Liver (tissue), 9 donors: ENCODE data around the gene WWOX. TPM values are rescaled to one million over a fixed set of nuclear protein-coding genes. Genes with fewer than 3 reads are reported as not detected.

Experiments
- DNase-seq: peaks from one replicate; pipeline ENCODE4 v3.0.0-alpha.2; 2017; ENCODE audit warnings: low spot score
- H3K27ac ChIP-seq, 2 donors: one replicate each; pipeline ENCODE4 v1.7.0; 2013; ENCODE audit warnings: inconsistent platforms in 2 of 2, low read length in 2 of 2, control low read depth in 1 of 2, low read depth in 1 of 2, mild to moderate bottlenecking in 1 of 2
- H3K27me3 ChIP-seq, 4 donors: one replicate each; pipeline versions ENCODE4 v1.6.1 to v1.7.0; 2013; ENCODE audit warnings: low read length in 3 of 4, inconsistent platforms in 1 of 4, mild to moderate bottlenecking in 1 of 4, moderate library complexity in 1 of 4; ENCODE audit not compliant: control insufficient read depth in 4 of 4, insufficient read depth in 4 of 4
- H3K36me3 ChIP-seq, 4 donors: one replicate each; pipeline versions ENCODE4 v1.6.1 to v1.7.0; 2013; ENCODE audit warnings: low read length in 3 of 4, mild to moderate bottlenecking in 3 of 4, low read depth in 1 of 4, moderate library complexity in 1 of 4; ENCODE audit not compliant: control insufficient read depth in 4 of 4, insufficient read depth in 3 of 4
- H3K4me1 ChIP-seq, 4 donors: one replicate each; pipeline versions ENCODE4 v1.6.1 to v1.7.0; 2013; ENCODE audit warnings: low read length in 3 of 4, mild to moderate bottlenecking in 3 of 4, moderate library complexity in 1 of 4; ENCODE audit not compliant: control insufficient read depth in 4 of 4, insufficient read depth in 4 of 4
- H3K4me3 ChIP-seq, 3 donors: one replicate each; pipeline versions ENCODE4 v1.6.1 to v1.7.0; 2013; ENCODE audit warnings: low read length in 3 of 3, control low read depth in 1 of 3, low read depth in 1 of 3, mild to moderate bottlenecking in 1 of 3
- H3K9ac ChIP-seq, 2 donors: one replicate each; pipeline ENCODE4 v1.7.0; 2013; ENCODE audit warnings: low read length in 2 of 2, mild to moderate bottlenecking in 2 of 2, moderate library complexity in 2 of 2, control low read depth in 1 of 2, low read depth in 1 of 2
- H3K9me3 ChIP-seq, 4 donors: one replicate each; pipeline versions ENCODE4 v1.6.1 to v1.7.0; 2013; ENCODE audit warnings: low read length in 3 of 4; ENCODE audit not compliant: control insufficient read depth in 4 of 4
- ATF3 ChIP-seq: IDR thresholded peaks from 2 replicates; pipeline ENCODE4 v1.6.1; 2016; ENCODE audit warnings: antibody characterized with exemption
- EGR1 ChIP-seq, 2 donors: IDR thresholded peaks; 2 replicates each; pipeline ENCODE4 v1.6.1; 2016 to 2018; ENCODE audit warnings: antibody characterized with exemption in 2 of 2, low read depth in 2 of 2
- FOXA2 ChIP-seq: IDR thresholded peaks from 2 replicates; pipeline ENCODE4 v1.6.1; 2016; ENCODE audit warnings: antibody characterized with exemption
- GABPA ChIP-seq, 2 donors: IDR thresholded peaks in 1 of 2; conservative IDR thresholded peaks in 1 of 2; 2 replicates each; pipeline ENCODE4 v1.6.1; 2016; ENCODE audit warnings: antibody characterized with exemption in 2 of 2, mild to moderate bottlenecking in 1 of 2, moderate library complexity in 1 of 2
- HNF4A ChIP-seq, 2 donors: conservative IDR thresholded peaks; 2 replicates each; pipeline ENCODE4 v1.6.1; 2016; ENCODE audit warnings: antibody characterized with exemption in 2 of 2, mild to moderate bottlenecking in 2 of 2
- JUND ChIP-seq, 2 donors: IDR thresholded peaks; 2 replicates each; pipeline ENCODE4 v1.6.1; 2016; ENCODE audit warnings: antibody characterized with exemption in 2 of 2
- NR2F2 ChIP-seq: IDR thresholded peaks from 2 replicates; pipeline ENCODE4 v1.6.1; 2016; ENCODE audit warnings: antibody characterized with exemption
- RXRA ChIP-seq, 2 donors: IDR thresholded peaks; 2 replicates each; pipeline ENCODE4 v1.6.1; 2017 to 2018; ENCODE audit warnings: antibody characterized with exemption in 2 of 2, mild to moderate bottlenecking in 1 of 2
- SP1 ChIP-seq: IDR thresholded peaks from 2 replicates; pipeline ENCODE4 v1.6.1; 2018; ENCODE audit warnings: antibody characterized with exemption, mild to moderate bottlenecking
- TAF1 ChIP-seq: conservative IDR thresholded peaks from 2 replicates; pipeline ENCODE4 v1.6.1; 2016; ENCODE audit warnings: antibody characterized with exemption, mild to moderate bottlenecking
- YY1 ChIP-seq: IDR thresholded peaks from 2 replicates; pipeline ENCODE4 v1.6.1; 2016; ENCODE audit warnings: antibody characterized with exemption, mild to moderate bottlenecking
- ZBTB33 ChIP-seq: IDR thresholded peaks from 2 replicates; pipeline ENCODE4 v1.6.1; 2016; ENCODE audit warnings: antibody characterized with exemption
- WGBS: extraction: QIAGEN DNeasy Blood & Tissue Kit; methylation state at CpG from one replicate; pipeline ENCODE4 v1.1.7; 2013; 5-methylcytosine and 5-hydroxymethylcytosine counted together
- polyA plus RNA-seq, 2 donors: library from polyadenylated mRNA; stranded (reverse) in 1 of 2; unstranded in 1 of 2; fragments of 200-250 nt in 1 of 2; fragments of >200 nt in 1 of 2; fragmentation: Nextera tagmentation in 1 of 2; extraction: Ambion mirVana in 1 of 2; gene quantifications; one replicate each; pipeline versions ENCODE4 v1.2.1 to v1.2.3, GENCODE V29; 2013 to 2015
- total RNA-seq, 2 donors: library from RNA; depleted of rRNA; stranded (reverse); fragments of >200 nt; gene quantifications; one replicate each; pipeline ENCODE4 v1.2.3, GENCODE V29; 2014
- TF ChIP-seq, protein P1 (sequence below): IDR thresholded peaks from 2 replicates; pipeline ENCODE4 v1.6.1; 2016; ENCODE audit warnings: antibody characterized with exemption, mild to moderate bottlenecking
- TF ChIP-seq, protein P2 (sequence below): IDR thresholded peaks from 2 replicates; pipeline ENCODE4 v1.6.1; 2016; ENCODE audit warnings: antibody characterized with exemption
- donor health status: healthy.
- donor health status: healthy.
- donor health status: healthy.
- donor health status: healthy.
- donor health status: healthy.

Gene WWOX
- total and polyA plus RNA-seq, 4 donors, result 9.8 to 46.0 (median 15.3) TPM

GRCh38 chr16:78155791-78156345, 56.4 kb downstream of the WWOX start (continued):
- TF ChIP-seq ZBTB33 (no peak), HNF4A (conservative IDR thresholded peaks at IDR 0.05) (no peak), GABPA (IDR thresholded peaks at IDR 0.05 in 1 of 2, conservative IDR thresholded peaks at IDR 0.05 in 1 of 2) (no peak), SP1 (no peak), FOXA2 (no peak)

DNA sequence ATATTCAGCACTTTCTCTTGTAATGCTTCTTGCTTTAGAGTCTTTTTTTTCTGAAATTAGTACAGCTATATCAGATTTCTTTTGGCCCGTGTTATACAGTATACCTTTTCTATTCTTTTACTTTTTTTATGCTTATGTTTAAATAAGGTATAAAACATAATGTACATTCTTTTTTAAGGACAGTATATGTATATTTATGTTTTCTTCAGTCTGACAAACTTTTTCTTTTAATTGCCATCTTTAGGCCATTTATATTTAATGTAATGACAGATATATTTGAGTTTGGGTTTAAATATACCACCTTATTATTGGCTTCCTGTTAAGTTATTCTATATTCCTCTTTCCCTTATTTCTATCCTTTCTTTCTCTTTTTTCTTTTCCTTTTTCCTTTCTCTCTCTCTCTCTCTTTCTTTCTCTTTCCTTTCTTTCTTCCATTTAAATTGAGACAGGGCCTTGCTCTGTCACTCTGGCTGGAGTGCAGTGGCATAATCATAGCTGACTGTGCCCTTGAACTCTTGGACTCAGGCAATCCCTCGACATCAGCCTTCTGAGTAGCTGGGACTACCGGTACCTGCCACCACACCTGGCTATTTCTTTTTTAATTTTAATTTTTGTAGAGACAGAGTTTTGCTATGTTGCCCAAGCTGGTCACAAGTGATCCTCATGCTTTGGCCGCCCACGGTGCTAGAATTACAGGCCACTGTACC, 61.7 kb downstream of the WWOX start:
- Histone ChIP-seq H3K27ac (no peak overlapping the region), H3K4me1 (no peaks in the 10 kb centered on the region), H3K27me3 (no peaks in the 10 kb centered on the region), H3K4me3 (no peak overlapping the region), H3K9ac (no peak overlapping the region), H3K9me3 (no peaks in the 10 kb centered on the region), H3K36me3 (no peaks in the 10 kb centered on the region)
- no peak for DNase-seq
- 91% methylated on average over 5 of the region's 5 CpGs for WGBS
- no peak for TF ChIP-seq EGR1 (IDR thresholded peaks at IDR 0.05; ENCODE audit: low read depth in 2 of 2)
- TF ChIP-seq, protein P1, sequence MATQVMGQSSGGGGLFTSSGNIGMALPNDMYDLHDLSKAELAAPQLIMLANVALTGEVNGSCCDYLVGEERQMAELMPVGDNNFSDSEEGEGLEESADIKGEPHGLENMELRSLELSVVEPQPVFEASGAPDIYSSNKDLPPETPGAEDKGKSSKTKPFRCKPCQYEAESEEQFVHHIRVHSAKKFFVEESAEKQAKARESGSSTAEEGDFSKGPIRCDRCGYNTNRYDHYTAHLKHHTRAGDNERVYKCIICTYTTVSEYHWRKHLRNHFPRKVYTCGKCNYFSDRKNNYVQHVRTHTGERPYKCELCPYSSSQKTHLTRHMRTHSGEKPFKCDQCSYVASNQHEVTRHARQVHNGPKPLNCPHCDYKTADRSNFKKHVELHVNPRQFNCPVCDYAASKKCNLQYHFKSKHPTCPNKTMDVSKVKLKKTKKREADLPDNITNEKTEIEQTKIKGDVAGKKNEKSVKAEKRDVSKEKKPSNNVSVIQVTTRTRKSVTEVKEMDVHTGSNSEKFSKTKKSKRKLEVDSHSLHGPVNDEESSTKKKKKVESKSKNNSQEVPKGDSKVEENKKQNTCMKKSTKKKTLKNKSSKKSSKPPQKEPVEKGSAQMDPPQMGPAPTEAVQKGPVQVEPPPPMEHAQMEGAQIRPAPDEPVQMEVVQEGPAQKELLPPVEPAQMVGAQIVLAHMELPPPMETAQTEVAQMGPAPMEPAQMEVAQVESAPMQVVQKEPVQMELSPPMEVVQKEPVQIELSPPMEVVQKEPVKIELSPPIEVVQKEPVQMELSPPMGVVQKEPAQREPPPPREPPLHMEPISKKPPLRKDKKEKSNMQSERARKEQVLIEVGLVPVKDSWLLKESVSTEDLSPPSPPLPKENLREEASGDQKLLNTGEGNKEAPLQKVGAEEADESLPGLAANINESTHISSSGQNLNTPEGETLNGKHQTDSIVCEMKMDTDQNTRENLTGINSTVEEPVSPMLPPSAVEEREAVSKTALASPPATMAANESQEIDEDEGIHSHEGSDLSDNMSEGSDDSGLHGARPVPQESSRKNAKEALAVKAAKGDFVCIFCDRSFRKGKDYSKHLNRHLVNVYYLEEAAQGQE, result no peak
- no peak for TF ChIP-seq JUND (IDR thresholded peaks at IDR 0.05)
- TF ChIP-seq SP1, result no peak
- no peak for TF ChIP-seq TAF1
- no peak for TF ChIP-seq ATF3
- TF ChIP-seq GABPA (IDR thresholded peaks at IDR 0.05 in 1 of 2, conservative IDR thresholded peaks at IDR 0.05 in 1 of 2), result no peak
- TF ChIP-seq, protein P2, sequence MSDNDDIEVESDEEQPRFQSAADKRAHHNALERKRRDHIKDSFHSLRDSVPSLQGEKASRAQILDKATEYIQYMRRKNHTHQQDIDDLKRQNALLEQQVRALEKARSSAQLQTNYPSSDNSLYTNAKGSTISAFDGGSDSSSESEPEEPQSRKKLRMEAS, result no peak
- no peak for TF ChIP-seq YY1
- no peak for TF ChIP-seq RXRA (IDR thresholded peaks at IDR 0.05)
- no peak for TF ChIP-seq NR2F2
